AG10803 (cell line): Measurements from ENCODE around the gene IDUA.

Experiments used
- DNase-seq: peaks from one replicate; pipeline ENCODE4 v3.0.0; 2010; ENCODE audit warnings: low read depth
- H3K4me3 ChIP-seq: 2 replicates; pipeline ENCODE4 v1.5.1; 2011; ENCODE audit warnings: mild to moderate bottlenecking, low read length, control low read depth
- TF ChIP-seq, protein P1 (sequence below): conservative IDR thresholded peaks from 2 replicates; pipeline ENCODE4 v1.5.1; 2011; ENCODE audit warnings: mild to moderate bottlenecking, low read length, control low read depth, inconsistent platforms

Gene IDUA

DNA sequence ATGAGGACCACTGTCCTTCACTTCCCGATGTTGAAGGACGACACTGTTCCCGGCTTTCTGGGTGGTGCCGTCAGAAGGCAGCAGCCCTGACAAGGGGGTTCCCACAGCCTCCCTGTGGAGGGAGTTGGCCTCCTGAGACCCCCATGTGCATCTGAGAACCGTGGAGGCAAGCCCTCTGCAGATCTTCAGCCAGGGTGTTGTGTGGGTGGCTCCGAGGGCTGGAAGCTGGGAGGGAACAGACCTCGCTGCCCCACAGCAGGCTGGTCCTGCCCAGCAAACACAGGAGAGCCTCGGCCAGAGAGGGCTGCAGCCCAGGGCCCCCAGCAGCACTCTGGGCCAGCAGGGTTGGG lies 29.6 kb upstream of the IDUA start:
- DNase-seq = no peak
- no peak overlapping the region for H3K4me3 ChIP-seq

DNA sequence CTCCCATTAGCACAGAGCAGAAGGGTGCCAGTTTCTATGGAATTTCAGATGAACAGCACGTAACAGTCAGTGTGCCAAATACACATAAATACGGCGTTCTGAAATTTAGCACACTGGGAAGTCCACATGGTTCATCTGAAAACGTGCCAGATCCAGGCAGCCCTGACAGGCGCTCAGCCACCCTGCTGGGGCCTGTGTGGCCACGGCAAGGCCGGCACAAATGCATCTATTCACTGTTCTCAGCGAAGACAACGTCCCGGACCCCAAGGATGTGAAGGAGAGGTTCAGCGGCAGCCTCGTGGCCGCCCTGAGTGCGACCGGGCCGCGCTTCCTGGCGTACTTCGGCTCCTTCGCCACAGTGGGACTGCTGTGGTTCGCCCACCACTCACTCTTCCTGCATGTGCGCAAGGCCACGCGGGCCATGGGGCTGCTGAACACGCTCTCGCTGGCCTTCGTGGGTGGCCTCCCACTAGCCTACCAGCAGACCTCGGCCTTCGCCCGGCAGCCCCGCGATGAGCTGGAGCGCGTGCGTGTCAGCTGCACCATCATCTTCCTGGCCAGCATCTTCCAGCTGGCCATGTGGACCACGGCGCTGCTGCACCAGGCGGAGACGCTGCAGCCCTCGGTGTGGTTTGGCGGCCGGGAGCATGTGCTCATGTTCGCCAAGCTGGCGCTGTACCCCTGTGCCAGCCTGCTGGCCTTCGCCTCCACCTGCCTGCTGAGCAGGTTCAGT lies 29.1 kb upstream of the IDUA start:
- TF ChIP-seq, protein P1, sequence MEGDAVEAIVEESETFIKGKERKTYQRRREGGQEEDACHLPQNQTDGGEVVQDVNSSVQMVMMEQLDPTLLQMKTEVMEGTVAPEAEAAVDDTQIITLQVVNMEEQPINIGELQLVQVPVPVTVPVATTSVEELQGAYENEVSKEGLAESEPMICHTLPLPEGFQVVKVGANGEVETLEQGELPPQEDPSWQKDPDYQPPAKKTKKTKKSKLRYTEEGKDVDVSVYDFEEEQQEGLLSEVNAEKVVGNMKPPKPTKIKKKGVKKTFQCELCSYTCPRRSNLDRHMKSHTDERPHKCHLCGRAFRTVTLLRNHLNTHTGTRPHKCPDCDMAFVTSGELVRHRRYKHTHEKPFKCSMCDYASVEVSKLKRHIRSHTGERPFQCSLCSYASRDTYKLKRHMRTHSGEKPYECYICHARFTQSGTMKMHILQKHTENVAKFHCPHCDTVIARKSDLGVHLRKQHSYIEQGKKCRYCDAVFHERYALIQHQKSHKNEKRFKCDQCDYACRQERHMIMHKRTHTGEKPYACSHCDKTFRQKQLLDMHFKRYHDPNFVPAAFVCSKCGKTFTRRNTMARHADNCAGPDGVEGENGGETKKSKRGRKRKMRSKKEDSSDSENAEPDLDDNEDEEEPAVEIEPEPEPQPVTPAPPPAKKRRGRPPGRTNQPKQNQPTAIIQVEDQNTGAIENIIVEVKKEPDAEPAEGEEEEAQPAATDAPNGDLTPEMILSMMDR = no peak
- DNase-seq = no peak
- H3K4me3 ChIP-seq = no peak overlapping the region

More for the DNA sequence above, 29.6 kb upstream of the IDUA start:
- TF ChIP-seq, protein P1 = no peak

DNA sequence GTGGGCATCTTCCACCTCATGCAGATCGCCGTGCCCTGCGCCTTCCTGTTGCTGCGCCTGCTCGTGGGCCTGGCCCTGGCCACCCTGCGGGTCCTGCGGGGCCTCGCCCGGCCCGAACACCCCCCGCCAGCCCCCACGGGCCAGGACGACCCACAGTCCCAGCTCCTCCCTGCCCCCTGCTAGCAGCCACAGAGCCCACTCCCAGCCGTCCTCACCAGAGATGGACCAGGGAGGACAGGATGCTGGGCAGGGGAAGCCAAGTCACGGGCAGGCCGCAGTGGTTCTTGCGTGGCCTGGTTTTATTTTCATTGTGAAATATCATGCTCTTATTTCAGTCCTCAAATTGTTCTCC lies 28.6 kb upstream of the IDUA start:
- H3K4me3 ChIP-seq = no peak overlapping the region
- TF ChIP-seq, protein P1 = no peak
- DNase-seq = no peak

DNA sequence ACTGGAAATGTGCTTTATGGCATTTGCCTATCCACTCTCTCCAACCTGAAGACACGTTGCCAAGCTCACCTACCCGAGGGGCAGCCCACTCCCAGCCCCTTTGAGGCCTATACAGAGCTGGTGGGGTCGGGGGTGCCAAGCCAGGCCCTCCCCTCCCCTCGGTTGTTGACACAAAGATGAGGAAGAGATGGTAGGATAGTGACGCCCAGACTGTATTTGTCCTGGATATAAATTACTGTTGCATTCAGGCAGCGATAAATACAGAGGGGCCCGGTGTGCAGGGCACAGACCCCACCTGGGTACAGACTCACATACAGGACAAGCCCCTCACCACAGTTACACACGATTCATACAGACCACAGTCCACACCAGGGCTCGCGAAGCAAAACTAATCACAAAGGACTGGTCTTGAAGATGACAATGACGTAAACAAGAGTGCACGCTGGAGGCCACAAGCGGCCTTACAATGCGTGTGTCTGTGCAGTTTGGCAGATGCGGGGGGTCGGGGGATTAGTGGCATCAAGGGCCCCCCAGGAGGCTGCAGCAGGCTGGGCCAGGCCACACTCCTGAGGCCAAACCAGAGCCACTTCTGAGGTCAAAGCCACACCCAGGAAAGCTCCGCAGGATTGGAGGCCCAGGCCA lies 28.0 kb upstream of the IDUA start:
- H3K4me3 ChIP-seq = no peak overlapping the region
- TF ChIP-seq, protein P1 = no peak
- no peak for DNase-seq

DNA sequence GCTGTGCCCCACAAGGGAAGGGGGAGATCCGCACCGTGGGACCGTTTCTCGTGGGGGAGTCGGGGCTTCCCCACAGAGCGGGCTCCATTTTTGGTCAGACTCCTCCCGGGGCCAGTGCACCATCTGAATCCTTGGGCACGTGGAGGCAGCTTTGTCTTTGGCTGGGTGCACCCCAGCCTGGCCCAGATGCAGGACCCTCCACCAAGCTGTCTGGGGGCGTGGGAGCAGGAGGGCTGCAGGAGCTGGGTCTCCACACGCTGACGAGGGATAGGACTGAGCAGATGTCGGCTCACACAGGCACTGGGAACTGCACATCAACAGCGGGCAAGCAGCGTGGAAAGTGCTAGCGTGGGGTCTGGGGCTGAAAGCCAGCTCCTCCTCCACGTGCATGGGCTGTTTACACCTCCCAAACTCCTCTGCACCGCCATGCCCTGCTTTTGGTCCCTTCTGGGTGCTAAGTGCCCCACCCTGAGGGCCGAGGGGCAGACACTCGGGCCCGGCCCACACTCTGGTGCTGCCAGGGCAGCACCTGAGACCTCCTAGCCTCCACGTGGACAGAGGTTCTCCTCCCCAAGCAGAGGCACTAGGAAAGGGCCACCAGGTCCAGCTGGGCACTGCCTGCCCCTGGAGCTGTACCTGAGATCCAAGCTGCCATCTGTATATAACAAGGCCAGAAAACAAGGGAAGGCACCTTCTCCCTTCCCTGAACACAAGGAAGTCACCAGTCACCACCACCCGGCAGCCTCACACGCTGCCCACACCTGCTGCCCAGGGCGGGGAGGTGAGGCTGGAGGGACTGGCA lies 27.3 kb upstream of the IDUA start:
- DNase-seq = no peak
- TF ChIP-seq, protein P1 = no peak
- no peak overlapping the region for H3K4me3 ChIP-seq

DNA sequence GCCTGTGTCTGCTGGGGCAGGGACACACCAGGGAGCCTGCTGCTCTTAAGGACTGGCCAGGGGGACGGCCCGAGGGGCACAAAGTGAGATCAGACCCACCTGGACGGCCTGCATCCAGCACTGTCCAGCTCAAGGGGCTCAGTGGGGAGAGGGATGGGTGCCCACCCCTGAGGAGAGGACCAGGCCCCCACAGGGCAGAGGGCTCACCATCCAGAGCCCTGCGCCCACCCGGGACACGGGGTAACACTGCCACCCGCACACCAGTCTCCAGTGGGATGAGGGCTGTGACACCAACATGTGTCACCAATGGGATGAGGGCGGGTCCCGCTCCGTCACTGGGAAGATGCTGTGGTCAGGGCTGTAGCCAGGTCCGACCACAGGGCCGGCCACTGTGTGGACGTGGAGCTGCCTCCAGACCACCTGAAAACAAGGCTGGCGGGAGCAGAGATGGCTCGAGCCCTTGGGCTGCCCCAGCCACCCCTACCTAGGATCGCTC lies 26.7 kb upstream of the IDUA start:
- no peak for DNase-seq
- TF ChIP-seq, protein P1 = no peak
- no peak overlapping the region for H3K4me3 ChIP-seq
